Inferior parietal cortex (tissue), 1 donor: ENCODE results near the gene CDV3.

Source experiments
- DNase-seq: peaks from one replicate; pipeline ENCODE4 v3.0.0-alpha.2; 2016; ENCODE audit errors: extremely low spot score

CDV3 gene

GRCh38 chr3:133568294-133569014 is 5.0 kb upstream of the CDV3 start:
- no peak for DNase-seq

GRCh38 chr3:133570139-133570936 is 3.1 kb upstream of the CDV3 start:
- DNase-seq = no peak

- no peak for DNase-seq
Observed at GRCh38 chr3:133570937-133571320, 2.6 kb upstream of the CDV3 start.

- no peak for DNase-seq
Observed at GRCh38 chr3:133572158-133573053, 1.1 kb upstream of the CDV3 start.

GRCh38 chr3:133573054-133573628 is 345 bp upstream of the CDV3 start:
- DNase-seq = peak; percentile 99

GRCh38 chr3:133574260-133574881 is 885 bp downstream of the CDV3 start:
- DNase-seq = peak; percentile 56

- no peak for DNase-seq
Observed at GRCh38 chr3:133575086-133575485, 1.6 kb downstream of the CDV3 start.

GRCh38 chr3:133576169-133576568 is 2.7 kb downstream of the CDV3 start:
- DNase-seq = no peak

- no peak for DNase-seq
Observed at GRCh38 chr3:133578548-133579191, 5.2 kb downstream of the CDV3 start.

GRCh38 chr3:133583396-133583795 is 9.9 kb downstream of the CDV3 start:
- DNase-seq = no peak

GRCh38 chr3:133588035-133588434 is 14.5 kb downstream of the CDV3 start:
- DNase-seq = no peak

GRCh38 chr3:133588784-133589465 is 15.4 kb downstream of the CDV3 start:
- DNase-seq = no peak

GRCh38 chr3:133589503-133589902 is 16.0 kb downstream of the CDV3 start:
- DNase-seq = no peak

- DNase-seq = no peak
Observed at GRCh38 chr3:133591271-133591742, 17.8 kb downstream of the CDV3 start.

GRCh38 chr3:133592843-133593242 is 19.4 kb downstream of the CDV3 start:
- DNase-seq = no peak

- DNase-seq = no peak
Observed at GRCh38 chr3:133593243-133593642, 19.8 kb downstream of the CDV3 start.

GRCh38 chr3:133595341-133595740 is 21.9 kb downstream of the CDV3 start:
- no peak for DNase-seq

GRCh38 chr3:133598405-133598804 is 24.9 kb downstream of the CDV3 start:
- no peak for DNase-seq

GRCh38 chr3:133599280-133599679 is 25.8 kb downstream of the CDV3 start:
- no peak for DNase-seq

- DNase-seq = no peak
Observed at GRCh38 chr3:133600572-133601081, 27.1 kb downstream of the CDV3 start.
